EL (cell line): ENCODE results near the gene RCCD1.

Experiments used
- DNase-seq: peaks from one replicate; pipeline ENCODE4 v3.0.0-alpha.2; 2016

RCCD1 gene

DNA sequence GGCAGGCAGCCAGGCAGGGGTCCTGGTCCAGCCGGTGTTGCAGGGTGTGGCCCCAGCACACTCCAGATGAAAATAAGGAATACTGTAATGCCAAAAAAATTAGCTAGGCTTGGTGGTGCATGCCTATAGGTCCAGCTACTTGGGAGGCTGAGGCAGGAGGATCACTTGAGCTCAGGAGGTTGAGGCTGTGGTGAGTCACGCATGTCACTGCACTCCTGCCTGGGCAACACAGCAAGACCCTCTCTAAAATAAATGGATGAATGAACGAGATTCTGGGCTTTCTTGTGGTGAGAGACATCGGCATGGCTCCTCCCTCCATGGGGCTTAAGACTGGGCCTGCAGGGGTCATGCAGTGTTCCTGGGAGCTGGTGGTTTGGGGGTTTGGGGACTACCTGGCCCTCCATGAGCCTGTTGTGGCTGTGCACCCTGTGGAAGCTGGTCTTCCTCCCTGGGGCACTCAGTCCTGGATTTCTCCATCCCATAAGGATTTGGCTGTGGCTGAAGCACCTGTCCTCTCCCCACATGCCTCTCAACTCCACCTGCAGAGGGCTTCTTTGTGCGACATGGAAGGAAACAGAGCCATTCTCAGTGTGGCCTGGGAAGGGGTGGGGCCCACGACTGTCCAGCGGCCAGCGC is 7.6 kb upstream of the RCCD1 start:
- DNase-seq: no peak

- DNase-seq: no peak
Observed at GRCh38 chr15:90947577-90948357, 6.9 kb upstream of the RCCD1 start.

DNA sequence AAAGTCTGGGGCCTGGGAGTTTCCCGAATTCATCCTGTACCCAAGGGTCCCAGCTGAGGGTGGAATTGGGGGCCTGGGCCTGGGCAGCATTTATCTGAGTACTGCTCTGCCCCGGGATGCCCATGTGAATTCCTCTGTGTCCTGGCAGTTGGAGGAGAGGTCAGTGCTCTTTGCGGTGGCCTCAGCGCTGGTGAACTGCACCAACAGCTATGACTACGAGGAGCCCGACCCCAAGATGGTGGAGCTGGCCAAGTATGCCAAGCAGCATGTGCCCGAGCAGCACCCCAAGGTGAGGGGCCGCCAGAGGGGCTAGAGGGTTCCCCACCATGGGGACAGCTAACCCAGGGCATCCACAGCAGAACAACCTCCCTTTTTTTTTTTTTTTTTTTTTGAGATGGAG is 6.2 kb upstream of the RCCD1 start:
- no peak for DNase-seq

GRCh38 chr15:90949979-90950675 is 4.6 kb upstream of the RCCD1 start:
- DNase-seq: no peak

- DNase-seq: no peak
Observed at GRCh38 chr15:90950676-90951075, 4.0 kb upstream of the RCCD1 start.

DNA sequence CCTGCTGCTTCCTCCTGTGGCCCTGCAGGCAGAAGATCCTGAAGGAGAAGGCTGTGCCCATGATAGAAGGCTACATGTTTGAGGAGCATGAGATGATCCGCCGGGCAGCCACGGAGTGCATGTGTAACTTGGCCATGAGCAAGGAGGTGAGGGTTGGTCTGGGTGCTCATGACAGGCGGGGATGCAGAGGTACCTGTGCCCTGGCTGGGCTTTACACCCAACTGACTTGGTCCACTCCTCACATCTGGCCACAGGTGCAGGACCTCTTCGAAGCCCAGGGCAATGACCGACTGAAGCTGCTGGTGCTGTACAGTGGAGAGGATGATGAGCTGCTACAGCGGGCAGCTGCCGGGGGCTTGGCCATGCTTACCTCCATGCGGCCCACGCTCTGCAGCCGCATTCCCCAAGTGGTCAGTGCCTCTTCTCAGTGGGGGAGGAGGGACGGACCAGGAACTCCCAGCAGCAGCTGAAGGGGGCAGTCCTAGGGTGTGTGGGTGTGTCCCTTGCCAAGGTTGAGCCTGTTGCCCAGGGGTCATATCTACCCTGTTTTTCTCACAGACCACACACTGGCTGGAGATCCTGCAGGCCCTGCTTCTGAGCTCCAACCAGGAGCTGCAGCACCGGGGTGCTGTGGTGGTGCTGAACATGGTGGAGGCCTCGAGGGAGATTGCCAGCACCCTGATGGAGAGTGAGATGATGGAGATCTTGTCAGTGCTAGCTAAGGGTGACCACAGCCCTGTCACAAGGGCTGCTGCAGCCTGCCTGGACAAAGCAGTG is 1.6 kb upstream of the RCCD1 start:
- DNase-seq: no peak

DNA sequence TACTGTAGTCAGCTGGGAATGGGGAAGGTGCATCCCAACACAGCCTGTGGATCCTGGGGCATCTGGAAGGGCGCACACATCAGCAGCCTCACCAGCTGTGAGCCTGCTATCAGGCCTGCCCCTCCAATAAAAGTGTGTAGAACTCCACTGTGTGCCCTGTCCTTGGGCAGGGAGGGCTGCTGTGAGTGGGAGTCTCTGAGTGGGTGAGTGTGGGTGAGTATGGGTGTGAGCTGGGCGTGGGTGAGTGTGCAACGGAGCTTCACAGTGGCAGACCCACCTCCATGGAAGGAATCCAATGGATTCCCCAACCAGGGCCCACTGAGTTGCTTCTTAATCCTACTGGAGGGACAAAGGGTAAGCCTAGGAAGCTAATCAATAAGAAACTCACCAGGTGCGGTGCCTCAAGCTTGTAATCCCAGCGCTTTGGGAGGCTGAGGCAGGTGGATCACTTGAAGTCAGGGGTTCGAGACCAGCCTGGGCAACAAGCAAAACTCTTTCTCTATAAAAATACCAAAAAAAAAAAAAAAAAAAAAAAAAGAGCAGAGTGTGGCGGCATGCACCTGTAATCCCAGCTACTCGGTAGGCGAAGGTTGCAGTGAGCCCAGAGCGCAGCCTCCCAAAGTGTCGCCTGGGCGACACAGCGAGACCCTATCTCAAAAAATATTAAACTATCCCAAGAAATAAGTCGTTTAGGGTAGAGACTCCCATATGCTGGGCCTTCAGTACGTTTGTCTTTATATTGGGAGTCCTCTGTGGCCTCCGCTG is 555 bp upstream of the RCCD1 start:
- DNase-seq: no peak

DNA sequence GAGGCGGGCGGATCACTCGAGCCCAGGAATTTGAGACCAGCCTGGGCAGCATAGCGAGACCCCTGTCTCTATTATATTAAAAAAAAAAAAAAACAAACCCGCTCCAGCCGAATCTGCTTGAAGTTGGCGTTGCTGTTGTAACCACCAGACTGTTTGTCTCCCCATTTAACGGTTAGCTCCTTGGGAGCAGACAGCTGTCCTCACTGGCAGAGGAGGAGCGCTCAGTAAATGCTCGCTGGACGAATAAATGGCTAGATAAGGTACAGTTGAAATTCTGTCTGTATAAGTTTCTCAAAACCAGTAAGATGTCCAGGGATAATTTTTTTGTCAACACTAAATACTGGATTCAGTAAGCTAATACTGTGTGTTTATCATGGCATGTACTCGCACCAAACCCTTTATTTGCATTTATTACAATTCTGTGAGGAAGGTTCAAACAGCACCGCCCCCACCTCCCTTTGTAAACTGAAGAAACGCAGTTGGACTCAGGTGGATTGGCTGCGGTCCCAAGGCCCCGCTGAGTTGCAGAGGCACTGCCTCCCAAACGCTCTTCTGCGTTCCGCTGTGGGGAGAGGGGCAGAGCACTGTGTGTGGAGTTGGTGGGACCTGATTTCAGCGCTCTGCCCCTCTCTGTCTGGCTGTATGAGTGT is 1.1 kb downstream of the RCCD1 start:
- no peak for DNase-seq

DNA sequence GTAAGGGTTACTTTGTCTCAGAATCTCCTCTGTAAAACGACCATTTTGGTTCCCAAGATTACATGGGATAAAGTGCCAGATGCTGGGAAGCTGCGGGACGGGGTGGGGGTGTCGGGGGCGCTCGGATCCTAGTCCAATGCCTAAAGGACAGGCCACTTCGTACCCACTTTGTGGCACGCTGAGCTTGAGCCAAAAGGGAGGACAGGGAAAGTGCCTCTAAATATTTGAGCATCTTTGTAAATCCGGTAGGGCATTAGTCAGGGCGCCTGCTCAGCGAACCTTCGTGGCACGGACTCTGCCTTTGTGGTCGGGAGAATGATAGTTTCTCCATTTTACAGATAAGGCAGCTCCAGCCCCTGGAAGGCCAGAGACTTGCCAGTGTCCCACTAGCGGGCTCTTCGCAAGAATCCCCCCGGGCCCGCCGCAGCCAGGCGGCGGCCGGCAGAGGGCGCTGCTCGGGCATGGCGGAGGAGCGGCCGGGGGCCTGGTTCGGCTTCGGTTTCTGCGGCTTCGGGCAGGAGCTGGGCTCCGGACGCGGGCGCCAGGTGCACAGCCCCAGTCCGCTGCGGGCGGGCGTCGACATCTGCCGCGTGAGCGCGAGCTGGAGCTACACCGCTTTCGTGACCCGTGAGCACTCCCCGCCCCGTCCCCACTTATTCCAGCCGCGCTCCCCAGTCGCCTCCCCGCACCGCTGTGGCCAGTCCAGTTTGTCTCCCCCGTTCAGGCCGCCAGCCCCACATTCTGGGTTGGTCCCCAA is 1.8 kb downstream of the RCCD1 start:
- DNase-seq: peak; percentile 78

DNA sequence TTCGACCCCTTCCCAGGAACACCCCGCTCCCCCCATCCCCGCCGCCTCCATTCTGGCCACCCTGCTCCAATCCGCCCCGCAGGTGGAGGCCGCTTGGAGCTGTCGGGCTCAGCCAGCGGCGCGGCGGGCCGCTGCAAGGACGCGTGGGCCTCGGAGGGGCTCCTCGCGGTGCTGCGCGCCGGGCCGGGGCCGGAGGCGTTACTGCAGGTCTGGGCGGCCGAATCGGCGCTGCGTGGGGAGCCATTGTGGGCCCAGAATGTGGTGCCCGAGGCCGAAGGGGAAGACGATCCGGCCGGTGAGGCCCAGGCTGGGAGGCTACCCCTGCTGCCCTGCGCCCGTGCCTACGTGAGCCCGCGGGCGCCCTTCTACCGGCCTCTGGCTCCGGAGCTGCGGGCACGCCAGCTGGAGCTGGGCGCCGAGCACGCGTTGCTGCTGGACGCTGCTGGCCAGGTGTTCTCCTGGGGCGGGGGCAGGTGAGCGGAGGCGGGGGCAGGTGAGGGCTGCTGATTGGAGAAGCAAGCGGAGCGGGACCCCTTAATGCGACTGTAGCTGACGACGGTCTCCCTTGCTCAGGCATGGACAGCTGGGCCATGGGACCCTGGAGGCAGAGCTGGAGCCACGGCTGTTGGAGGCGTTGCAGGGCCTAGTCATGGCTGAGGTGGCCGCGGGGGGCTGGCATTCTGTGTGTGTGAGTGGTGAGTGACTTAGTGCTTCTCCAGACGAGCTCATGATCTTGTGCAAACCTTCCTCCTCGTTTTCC is 2.5 kb downstream of the RCCD1 start:
- DNase-seq: peak; percentile 53

GRCh38 chr15:90957791-90958190 is 3.1 kb downstream of the RCCD1 start:
- no peak for DNase-seq

DNA sequence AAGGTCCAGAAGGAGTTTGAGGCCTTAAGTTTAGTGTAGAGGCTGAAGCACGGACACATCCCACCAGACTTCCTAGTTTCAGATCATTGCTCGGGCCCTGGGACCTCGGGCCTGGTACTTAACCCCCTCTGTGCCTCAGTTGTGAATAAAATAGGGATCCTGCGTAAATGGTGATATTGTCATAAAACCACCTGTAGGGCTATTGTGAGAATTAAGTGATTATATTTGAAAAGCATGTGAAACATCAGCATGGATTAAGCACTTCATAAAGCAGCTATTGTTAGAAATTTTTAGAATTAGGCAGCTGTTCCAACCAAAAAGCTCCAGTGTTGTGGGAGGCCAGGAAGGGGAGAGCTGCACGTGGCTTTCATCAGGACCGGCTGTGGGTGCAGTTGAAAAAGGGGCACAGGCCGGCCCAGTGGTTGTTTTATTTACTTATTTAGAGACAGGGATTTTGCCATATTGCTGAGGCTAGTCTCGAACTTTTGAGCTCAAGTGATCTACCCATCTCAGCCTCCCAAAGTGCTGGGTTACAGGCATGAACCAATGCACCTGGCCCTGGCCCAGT is 4.4 kb downstream of the RCCD1 start:
- no peak for DNase-seq

DNA sequence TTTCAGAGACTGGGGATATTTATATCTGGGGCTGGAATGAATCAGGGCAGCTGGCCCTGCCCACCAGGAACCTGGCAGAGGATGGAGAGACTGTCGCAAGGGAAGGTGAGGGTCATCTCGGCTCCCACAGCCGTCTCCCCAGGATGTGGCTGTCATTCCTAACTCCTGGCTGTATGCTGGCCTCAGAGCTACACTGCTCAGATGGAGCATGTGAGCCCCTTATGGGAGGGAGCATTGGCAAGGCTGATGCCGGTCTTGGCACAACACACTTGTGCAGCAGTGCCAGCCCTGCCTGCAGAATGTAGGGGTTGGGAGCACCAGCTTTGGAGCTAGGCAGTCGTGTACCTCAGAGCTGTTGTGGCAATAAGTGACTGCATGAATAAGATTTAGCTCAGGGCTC is 5.2 kb downstream of the RCCD1 start:
- DNase-seq: no peak

- DNase-seq: no peak
Observed at GRCh38 chr15:90960298-90961091, 5.8 kb downstream of the RCCD1 start.

- DNase-seq: no peak
Observed at GRCh38 chr15:90962021-90962420, 7.3 kb downstream of the RCCD1 start.

DNA sequence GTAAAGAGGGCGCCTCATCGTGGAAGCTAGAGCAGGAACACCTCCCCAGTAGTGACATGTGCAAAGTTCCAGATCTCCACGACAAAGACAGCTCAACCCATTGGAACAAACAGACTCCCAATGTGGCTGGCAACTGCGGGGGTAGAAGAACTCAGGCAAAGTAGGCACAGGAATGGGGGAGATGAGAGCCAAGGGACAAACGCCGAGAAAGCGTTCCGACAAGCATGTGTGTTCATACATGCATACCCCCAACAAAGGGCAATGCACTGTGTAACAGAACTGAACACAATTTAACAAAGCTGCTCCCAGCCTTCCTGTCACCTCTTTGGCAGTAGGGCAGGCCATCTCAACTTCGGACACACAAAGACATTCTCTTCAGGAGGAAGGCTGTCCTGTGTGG is 11.6 kb downstream of the RCCD1 start:
- DNase-seq: no peak

DNA sequence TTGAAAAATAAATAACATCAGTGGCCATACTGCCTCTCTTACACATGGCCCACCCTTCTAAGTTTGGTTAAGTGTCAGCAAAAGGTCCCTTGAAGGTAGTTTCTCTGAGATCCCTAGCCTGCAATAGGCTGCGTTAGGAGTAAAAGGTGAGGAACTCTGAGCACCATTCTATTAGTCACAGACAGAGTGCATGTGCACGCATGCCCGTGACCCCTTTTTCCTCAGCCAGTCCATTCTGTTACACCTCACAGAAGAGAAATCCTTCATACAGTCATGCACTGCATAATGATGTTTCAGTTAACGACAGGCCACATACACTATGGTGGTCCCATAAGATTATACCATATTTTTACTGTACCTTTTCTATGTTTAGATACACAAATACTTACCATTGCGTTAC is 12.5 kb downstream of the RCCD1 start:
- DNase-seq: no peak

GRCh38 chr15:90968434-90968833 is 13.8 kb downstream of the RCCD1 start:
- DNase-seq: no peak

GRCh38 chr15:90970274-90970673 is 15.6 kb downstream of the RCCD1 start:
- DNase-seq: no peak
